Hematopoietic multipotent progenitor cell treated with erythropoietin and hydrocortisone succinate and interleukin-3 and kit ligand, for 6 days (in vitro differentiated cells): ENCODE results near the gene XKR3.
"Not testable (repeated sequence)": the region's sequence is repeated elsewhere in the genome, so short reads cannot be mapped to it uniquely, and the experiment has no call there.

Experiments
- DNase-seq: peaks from one replicate; pipeline ENCODE4 v3.0.0-alpha.2; 2015

The XKR3 gene

DNA sequence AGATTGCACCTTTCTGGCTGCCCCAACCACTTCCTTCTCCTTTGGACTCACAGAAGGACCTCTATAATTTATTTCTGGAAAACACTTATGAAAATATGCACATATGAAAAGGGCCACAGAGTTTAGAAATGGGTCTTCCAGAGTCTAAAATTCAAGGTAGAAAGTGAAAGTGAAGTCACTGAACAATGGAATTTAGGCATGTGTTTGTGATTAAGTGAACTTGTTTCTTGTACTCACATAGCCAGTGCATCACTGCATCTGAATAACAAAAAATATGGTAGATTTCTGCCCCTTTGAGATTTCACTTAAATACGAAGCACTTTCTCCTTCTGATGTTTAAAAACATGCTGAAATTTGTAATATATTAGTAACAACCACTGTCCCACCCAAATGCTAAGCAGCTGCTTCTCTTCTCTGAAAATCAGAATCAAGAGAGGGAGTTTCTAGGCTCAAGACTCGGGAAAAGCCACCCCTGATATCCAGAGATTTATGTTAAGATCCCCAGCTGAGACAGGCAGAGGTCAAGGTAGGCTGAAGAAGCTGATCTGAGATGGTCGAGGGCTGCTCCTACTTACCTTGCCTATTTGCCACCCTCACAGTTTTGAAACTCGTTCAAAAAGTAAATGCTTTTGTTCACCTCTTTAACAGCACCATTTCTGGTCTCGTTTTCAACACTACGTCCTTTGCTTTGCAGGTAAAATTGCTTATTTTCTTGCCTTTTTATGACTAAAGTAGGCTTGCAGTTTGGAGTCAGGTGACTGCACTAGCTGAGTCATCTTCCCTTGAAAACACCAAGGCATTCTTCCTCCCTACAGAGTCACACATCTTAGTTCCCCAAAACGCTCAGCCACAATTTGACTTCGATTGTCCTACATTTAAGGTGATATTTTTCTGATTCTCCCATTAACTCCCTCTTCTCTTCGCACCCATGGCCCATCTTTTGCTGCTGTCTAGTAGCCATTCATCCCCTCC, at the start of gene XKR3:
Gene XKR3, minus strand, starts transcription at position 696 of the 972 bp plus-strand sequence. CDS start 17,338 bp downstream, outside the sequence.
- peak; percentile 75 for DNase-seq

DNA sequence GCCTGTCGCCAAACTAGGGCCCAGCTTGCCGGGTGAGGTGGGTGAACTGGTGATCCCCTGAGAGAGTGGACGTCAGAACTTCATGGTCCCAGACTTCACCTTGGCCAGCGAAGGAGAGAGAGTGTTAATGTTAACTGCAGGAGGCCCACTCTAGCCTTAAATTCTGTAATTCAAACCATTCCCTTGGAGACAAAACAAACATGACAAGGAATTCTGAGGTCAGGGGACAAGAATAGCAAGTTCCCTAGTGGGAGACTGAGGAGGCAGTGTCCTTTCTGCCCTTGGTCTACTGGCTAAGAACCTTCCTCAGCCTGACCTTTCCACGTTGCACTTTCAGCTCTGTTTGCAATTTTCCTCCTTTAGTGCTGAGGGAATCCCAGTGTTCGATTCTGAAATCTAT, 44.4 kb upstream of the XKR3 start:
- DNase-seq, result not testable (repeated sequence)

DNA sequence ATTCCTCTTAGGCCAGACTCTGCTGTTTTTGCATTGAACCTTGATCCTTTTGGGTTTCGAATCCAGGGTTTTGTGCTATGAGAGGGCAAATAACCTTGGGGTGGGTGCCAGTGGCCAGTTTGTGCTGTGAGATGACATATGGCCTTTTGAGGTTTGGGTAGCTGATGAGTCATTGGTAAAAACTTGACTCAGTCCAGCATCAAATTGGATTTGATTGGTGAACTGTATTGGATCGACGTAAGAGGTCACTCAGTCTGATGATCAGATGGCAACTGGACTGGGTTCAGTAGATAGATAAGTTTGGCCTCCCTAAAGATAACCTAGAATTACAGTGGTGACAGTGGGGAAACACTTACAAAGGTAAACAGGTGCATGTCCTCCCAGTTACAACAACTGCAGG, 41.0 kb upstream of the XKR3 start:
- DNase-seq, result no peak

GRCh38 chr22:16856851-16857250, 31.6 kb upstream of the XKR3 start:
- DNase-seq, result not testable (repeated sequence)

DNA sequence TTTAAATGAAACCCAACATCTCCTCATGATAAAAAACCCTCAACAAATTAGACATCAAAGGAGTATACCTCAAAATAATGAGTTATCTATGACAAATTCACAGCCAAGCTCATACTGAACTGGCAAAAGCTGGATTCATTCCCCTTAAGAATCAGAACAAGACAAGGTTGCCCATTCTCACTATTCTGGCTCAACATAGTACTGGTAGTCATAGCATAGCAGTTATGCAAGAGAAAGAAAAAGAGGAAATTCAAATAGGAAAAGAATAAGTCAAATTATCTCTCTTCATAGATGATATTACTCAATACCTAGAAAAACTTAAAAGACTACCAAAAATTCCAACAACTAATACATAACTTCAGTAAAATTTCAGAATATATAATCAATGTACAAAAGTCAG, 29.4 kb upstream of the XKR3 start:
- DNase-seq, result peak; percentile 37

DNA sequence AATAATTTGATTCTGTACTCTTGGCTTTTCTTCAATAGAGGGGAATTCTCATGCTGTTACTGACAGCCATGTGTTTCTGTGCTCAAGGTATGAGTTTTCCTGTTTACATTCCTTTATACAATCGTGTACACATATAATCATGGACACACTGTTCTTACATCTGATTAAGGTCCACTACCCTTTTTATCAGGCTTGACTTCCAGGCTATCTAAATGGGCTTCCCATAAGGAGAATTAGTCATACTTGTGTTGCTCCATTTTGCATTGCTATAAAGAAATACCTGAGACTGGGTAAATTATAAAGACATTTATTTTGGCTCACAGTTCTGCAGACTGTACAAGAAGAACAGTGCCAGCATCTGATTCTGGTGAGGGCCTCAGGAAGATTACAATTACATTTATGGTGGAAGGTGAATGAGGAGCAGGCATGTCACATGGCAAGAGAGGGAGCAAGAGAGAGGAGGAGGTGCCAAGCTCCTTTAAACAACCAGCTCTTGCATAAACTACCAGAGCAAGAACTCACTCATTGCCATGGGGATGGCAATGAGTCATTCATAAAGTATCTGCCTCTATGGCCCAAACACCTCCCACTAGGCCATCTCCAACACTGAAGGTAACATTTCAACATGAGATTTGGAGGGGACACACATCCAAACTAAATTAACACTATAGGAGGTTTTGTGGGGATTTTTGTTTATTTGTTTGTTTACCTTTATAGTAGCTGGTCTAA, 26.2 kb upstream of the XKR3 start:
- DNase-seq, result not testable (repeated sequence)

GRCh38 chr22:16847271-16847670, 22.1 kb upstream of the XKR3 start:
- peak; percentile 38 for DNase-seq

DNA sequence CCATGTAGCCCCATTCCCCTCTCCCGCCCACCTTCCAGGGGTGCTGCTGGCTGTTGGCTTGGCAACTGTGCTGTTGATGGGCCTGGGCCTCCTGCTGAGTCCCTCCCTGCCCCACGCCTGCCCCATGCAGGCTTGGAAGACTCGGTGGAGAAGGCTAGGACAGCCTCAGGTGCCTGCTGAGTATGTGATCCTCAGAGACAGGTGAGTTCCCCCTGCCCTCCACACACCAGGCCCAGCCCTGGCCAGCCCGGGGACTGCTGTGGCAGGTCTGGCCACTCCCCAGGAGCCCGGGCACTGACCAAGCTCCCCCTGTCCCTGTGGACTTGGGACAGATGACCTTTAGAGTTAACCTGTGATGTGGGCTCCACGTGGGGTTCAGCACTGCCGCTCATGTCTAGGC, 20.7 kb upstream of the XKR3 start:
- no peak for DNase-seq

DNA sequence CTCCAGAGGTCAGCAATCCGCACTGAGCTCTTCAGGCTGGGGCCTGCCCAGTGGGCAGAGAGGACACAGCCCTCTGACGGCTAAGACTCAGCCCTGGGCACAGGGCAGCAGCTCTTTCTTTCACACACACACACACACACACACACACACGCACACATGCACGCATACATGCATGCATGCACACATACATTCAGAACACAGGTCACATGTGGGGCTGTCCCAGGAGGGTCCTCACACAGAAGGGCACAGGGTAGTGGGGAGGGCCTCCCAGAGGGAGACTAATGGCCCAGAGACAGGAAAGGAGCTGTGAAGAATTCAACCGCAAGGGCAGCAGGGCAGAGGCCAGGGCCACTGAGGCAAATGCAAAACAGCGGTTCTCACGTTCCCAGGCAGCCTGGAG, 20.3 kb upstream of the XKR3 start:
- DNase-seq, result no peak

DNA sequence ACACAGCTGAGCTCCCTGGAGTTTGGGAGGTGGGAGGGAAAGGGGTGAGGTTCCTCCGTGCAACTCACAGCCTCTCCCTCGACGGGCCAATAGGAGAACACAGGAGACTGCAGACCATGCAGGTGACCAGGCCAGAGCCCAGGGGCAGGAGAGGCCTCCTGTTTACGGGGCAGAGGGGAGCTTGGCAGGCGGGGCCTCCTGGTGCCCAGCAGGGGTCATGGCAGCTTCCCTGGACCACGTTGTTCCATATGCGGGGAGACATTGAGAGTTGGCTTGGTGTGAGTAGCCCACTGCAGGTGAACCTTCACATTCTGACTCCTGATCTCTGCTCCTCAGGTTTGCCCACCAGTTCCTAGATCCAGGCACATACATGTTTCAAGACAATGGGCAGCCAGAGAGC, 19.3 kb upstream of the XKR3 start:
- no peak for DNase-seq

DNA sequence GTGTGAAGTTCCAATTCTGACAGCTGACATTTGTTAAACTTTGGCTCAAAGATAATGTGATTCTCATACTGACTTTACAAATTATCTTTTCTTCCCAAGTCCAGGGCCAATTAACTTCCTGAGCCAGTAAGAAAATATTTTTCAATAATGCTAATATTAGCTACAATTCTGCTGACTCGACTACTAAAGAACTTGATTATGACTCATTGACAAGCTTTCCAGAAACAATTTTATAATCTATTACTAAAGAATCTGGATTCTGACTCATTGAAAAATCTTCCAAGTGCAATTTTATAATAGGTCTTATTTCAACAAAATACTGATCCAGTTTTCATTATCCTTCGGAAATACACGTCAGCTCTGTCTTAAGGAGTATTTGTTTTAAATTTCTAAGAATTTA, 12.9 kb upstream of the XKR3 start:
- DNase-seq, result no peak

DNA sequence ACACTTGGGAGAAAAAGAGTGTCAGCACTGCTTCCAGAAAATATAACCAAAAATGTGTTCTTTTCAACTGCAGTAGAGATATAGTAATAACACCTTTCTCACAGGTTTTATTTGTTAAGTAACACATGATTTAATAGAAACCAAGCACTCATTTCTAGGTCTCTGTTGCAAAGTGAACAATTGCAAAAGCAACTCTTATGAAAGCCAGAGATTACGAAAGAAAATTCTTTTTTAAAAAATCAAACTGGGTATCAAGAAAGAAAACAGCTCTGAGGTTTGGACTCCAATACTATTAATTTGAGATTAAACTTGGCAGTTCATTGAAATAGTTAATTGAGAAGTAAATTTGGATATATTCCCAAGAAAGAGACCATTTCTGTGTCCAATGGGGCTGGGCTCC, 9.8 kb upstream of the XKR3 start:
- DNase-seq, result peak; percentile 14

- DNase-seq, result no peak
These were observed 6.0 kb upstream of the XKR3 start for GRCh38 chr22:16831257-16831656.

DNA sequence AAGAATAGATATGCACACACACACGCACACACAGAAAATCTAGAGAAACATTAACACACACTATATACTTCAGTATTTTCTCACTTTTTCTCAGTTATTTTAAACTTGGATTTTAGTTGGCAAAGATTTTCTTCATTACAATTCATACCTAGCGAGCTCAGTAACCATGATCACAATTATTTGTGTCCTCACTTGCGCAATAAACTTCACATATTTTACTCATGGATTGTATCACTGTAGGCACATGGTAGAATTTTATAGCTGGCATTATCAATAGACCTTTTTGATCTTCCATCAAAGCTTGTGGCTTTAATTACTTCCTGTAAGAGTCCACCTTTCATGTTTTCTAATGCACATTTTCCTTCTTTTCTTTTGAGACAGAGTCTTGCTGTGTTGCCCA, 4.8 kb upstream of the XKR3 start:
- DNase-seq, result no peak

- no peak for DNase-seq
These were observed 3.7 kb upstream of the XKR3 start for GRCh38 chr22:16828876-16829275.

DNA sequence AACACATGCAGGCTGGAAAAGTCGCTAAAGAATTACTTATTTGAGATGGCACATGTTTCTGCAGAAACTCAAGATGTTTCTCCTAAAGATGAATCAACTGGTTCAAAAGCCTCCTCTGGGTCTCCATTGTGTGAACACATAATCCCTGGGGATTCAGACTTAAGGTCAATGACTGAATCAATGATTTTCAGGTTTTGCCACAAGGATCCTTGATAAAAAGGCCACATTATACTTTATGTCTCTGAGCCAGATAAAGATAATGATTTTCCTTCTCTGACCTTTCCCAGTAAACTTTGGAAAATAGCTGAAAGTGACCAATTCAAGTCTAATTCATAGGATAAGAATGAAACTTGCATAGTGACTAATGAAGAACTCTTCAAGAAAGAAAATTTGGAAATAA, 2.3 kb upstream of the XKR3 start:
- DNase-seq, result no peak

DNA sequence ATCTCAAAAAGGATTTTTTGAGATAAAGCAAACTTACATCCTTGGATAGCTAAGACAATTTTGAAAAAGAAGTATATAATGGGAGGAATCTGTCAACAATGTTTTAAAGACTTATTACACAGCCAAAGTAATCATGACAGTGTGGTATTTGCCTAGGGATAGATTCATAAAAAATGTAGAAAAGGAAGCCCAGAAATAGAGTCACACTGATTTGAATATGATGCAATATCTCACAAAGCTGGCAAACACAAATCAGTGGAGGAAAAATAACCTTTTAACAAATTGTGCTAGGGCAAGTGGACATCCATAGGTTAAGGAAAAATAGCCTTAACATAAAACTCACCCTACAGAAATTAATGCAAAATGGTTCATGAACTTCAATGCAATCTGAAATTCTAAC, 6.0 kb downstream of the XKR3 start:
- DNase-seq, result no peak

GRCh38 chr22:16818538-16818937, 6.7 kb downstream of the XKR3 start:
- no peak for DNase-seq

- DNase-seq, result no peak
These were observed 10.1 kb downstream of the XKR3 start for GRCh38 chr22:16815073-16815472.

DNA sequence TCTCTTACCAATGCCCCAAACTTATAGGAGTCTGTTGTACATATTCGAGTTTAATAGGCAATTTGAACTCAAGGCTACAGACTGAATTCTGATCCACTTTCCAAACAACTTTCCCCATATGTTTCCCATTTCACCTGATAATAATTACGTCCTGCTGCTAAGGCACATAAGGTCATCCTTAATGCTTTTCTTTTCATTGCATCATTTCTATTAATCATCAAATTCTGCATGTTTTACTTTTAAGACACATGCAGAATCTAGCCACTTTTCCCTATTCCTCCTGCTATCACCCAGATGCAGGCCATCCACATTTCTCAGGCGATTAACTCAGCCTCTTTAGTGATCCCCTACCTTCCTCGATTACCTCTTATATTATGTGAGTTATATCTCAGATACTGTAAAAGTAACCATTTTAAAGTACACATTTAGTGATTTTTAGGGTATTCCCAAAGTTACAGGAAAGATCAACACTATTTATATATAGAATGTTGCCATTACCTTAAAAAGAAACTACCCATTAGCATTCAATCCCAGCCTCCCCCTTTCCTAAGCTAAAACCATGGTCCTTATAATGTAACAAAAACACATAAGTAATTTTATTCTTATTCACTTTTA, 14.9 kb downstream of the XKR3 start:
- no peak for DNase-seq

DNA sequence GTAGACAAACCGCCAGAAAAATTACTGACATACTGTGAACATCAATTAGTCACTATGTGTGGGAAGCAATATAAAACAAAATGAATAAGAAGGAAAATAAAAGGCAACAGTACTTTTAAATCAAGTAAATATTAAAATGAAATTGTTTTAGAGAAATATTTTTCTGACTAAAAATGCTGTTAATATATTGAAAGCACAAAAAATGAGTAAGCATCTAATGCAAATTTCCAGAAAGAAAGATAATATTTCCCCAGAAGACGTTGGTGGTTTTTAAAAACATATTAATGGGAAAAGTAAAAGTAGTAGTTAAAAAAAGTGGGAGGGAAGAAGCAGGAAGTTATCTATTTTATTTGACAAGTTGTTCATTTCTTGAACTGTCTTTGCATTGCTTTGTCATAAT, 16.5 kb downstream of the XKR3 start:
- DNase-seq, result no peak

DNA sequence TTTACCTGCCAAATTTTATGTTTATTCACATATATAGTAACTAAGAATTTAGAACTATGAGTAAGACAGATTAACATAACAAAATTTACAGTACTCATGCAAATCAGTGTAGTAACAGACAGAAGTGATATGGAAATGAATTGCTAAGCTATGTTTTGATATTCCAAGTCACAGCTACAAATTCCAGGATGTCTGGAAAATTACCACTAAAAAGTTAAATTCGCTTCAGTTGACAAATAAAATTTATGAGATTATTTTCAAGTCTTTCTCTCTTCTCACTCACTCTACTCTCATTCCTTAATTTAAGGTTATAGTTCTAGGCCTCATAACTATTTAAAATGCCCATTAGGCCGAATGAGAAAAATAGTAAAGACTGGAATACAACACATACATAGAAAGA, 18.1 kb downstream of the XKR3 start:
- DNase-seq, result no peak

GRCh38 chr22:16806401-16806800, 18.8 kb downstream of the XKR3 start:
- DNase-seq, result no peak

- no peak for DNase-seq
These were observed 20.3 kb downstream of the XKR3 start for GRCh38 chr22:16804882-16805281.
